Heart left ventricle (tissue), 16 donors: ENCODE results near the gene CNDP1. TPM values are rescaled to one million over a fixed set of nuclear protein-coding genes. Genes with fewer than 3 reads are reported as not detected.
A peak's percentile ranks its signal among the peaks of the same experiment; 100 is the strongest.

Source experiments
- ATAC-seq, 4 donors: fragments of 200-7000 bp; cut with Tn5 transposase; one replicate each; pipeline ENCODE4 v1.9.1; 2020 to 2022; ENCODE audit warnings: moderate library complexity in 4 of 4, mild to moderate bottlenecking in 3 of 4, moderate number of reproducible peaks in 1 of 4
- DNase-seq, 5 donors: peaks; one replicate each; pipeline ENCODE4 v3.0.0-alpha.2; 2020
- H3K27ac ChIP-seq, 12 donors: fragments of 200-600 bp; sonication (generic) in 4 of 12; one replicate each; pipeline versions ENCODE4 v1.5.0 to v1.8.0; 2016 to 2022; ENCODE audit warnings: mild to moderate bottlenecking in 2 of 12
- H3K27me3 ChIP-seq, 9 donors: fragments of 200-600 bp; sonication (generic) in 2 of 9; one replicate each; pipeline versions ENCODE4 v1.5.1 to v1.8.0; 2016 to 2022; ENCODE audit warnings: mild to moderate bottlenecking in 3 of 9
- H3K36me3 ChIP-seq, 9 donors: fragments of 200-600 bp; sonication (generic) in 2 of 9; one replicate each; pipeline versions ENCODE4 v1.5.0 to v1.8.0; 2018 to 2022; ENCODE audit warnings: mild to moderate bottlenecking in 2 of 9
- H3K4me1 ChIP-seq, 12 donors: fragments of 200-600 bp; sonication (generic) in 4 of 12; one replicate each; pipeline versions ENCODE4 v1.5.0 to v1.8.0; 2016 to 2022; ENCODE audit warnings: mild to moderate bottlenecking in 3 of 12
- H3K4me3 ChIP-seq, 12 donors: fragments of 200-600 bp; sonication (generic) in 4 of 12; one replicate each; pipeline versions ENCODE4 v1.5.0 to v1.8.0; 2017 to 2022; ENCODE audit warnings: mild to moderate bottlenecking in 9 of 12, moderate library complexity in 4 of 12
- H3K9me3 ChIP-seq, 12 donors: fragments of 200-600 bp; sonication (generic) in 4 of 12; one replicate each; pipeline versions ENCODE4 v1.5.0 to v1.8.0; 2016 to 2022; ENCODE audit warnings: mild to moderate bottlenecking in 1 of 12
- POLR2A ChIP-seq, 2 donors: fragments of 450-650 bp; IDR thresholded peaks; one replicate each; pipeline ENCODE4 v1.6.1; 2017; ENCODE audit warnings: antibody characterized with exemption in 2 of 2, mild to moderate bottlenecking in 2 of 2, moderate library complexity in 2 of 2
- WGBS, 4 donors: extraction: QIAGEN DNeasy Blood & Tissue Kit in 2 of 4; methylation state at CpG; one replicate each; pipeline versions ENCODE4 v1.1.5 to v1.1.7; 2013 to 2018; 5-methylcytosine and 5-hydroxymethylcytosine counted together
- intact Hi-C, 10 donors: fragments of 100-400 bp; cut with DNase I; formaldehyde crosslinking; loops; one replicate each; pipeline versions ENCODE4 v1.11.1 to v1.14.2; 2022
- polyA plus RNA-seq, 2 donors: library from polyadenylated mRNA; stranded (reverse); fragments of 200-250 nt; gene quantifications; one replicate each; pipeline ENCODE4 v1.2.3, GENCODE V29; 2013
- total RNA-seq, 9 donors: library from RNA; depleted of rRNA in 2 of 9; stranded (reverse); fragments of >200 nt in 2 of 9; fragmentation: NEBNext Ultra II Directional in 3 of 9; extraction: Animal tissue kit (Norgen Biotek cat#: 25700) in 3 of 9; gene quantifications; one replicate each; pipeline versions ENCODE4 v1.1.0 to v1.2.4, GENCODE V29; 2016 to 2023
- TF ChIP-seq, protein P1 (sequence below), 12 donors: fragments of 200-600 bp; sonication (generic) in 4 of 12; IDR thresholded peaks; one replicate each; pipeline versions ENCODE4 v1.5.0 to v1.8.0; 2018 to 2022; ENCODE audit warnings: antibody characterized with exemption in 12 of 12, mild to moderate bottlenecking in 5 of 12
- donor health status: ischemic (EF 13 %, LVEDD 7.1; RV severe dilation, severe dysfunction).
- donor health status: healthy with polysubstance abuse.
- donor health status: DM: no; HTN: yes; CAD: no.
- donor health status: DM: no; HTN: no; CAD: no.
- donor health status: ischemic (EF 25% LVEDD 6.9; RV normal size, moderate dysfunction).
- donor health status: ischemic (EF 25% LVEDD 5.7; RV mildly dilated, moderate dysfunction).
- donor health status: healthy.
- donor health status: DM: yes; HTN: yes; CAD: no.
- donor health status: ischemic (EF 35%, LVEDD 5.7; RV mildly dilated, moderate dysfunction).
- donor health status: nonischemic (EF 11% LVEDD 7.7; RV severe dilation, severe dysfunction).
- donor health status: DM: yes; HTN: yes; CAD: no.
- donor health status: PGD.
- donor health status: ischemic (EF 29% LVEDD 5.4; RV normal size, mild dysfunction).
- donor health status: nonischemic (EF 23%, LVEDD 6.1; RV moderate dilation, normal function).

CNDP1 gene
- total and polyA plus RNA-seq, 11 donors, result 0.03 TPM; not detected in 10

DNA sequence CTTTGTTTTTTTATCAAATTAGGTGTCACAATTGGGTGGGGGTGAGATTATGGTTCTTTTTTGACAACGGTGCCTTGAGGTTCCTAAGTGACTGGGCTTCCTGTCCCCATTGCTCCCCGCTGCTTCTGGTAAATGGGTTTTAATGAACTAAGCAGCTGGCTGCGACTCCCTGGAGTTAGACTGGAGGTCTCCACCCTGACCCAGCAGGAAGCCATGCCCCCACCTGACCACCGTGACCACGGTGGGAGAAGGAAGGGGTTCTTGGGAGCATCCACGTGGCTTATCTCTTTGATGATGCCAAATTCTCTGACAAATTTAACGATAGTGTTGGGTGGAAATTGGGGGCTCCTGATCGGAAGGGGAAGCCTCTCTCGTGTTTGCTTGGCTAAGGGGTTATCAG, 25.9 kb upstream of the CNDP1 start:
- H3K4me1 ChIP-seq, result peaks cover 0 to 13% (median 0%) of the 10 kb centered on the region in 12 donors
- intact Hi-C loops, result no loop called here
- TF ChIP-seq POLR2A (IDR thresholded peaks at IDR 0.05), result no peak
- TF ChIP-seq, protein P1, sequence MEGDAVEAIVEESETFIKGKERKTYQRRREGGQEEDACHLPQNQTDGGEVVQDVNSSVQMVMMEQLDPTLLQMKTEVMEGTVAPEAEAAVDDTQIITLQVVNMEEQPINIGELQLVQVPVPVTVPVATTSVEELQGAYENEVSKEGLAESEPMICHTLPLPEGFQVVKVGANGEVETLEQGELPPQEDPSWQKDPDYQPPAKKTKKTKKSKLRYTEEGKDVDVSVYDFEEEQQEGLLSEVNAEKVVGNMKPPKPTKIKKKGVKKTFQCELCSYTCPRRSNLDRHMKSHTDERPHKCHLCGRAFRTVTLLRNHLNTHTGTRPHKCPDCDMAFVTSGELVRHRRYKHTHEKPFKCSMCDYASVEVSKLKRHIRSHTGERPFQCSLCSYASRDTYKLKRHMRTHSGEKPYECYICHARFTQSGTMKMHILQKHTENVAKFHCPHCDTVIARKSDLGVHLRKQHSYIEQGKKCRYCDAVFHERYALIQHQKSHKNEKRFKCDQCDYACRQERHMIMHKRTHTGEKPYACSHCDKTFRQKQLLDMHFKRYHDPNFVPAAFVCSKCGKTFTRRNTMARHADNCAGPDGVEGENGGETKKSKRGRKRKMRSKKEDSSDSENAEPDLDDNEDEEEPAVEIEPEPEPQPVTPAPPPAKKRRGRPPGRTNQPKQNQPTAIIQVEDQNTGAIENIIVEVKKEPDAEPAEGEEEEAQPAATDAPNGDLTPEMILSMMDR (IDR thresholded peaks at IDR 0.05), result no peak
- WGBS, 4 donors, result 59 to 68% (median 65%) methylated on average over 9 of the region's 9 CpGs
- no peak overlapping the region for H3K4me3 ChIP-seq
- no peaks in the 10 kb centered on the region for H3K27me3 ChIP-seq
- ATAC-seq, result no peak
- H3K36me3 ChIP-seq, result peaks cover 0 to 100% (median 97%) of the 10 kb centered on the region in 9 donors
- no peak for DNase-seq
- H3K9me3 ChIP-seq, result no peaks in the 10 kb centered on the region
- H3K27ac ChIP-seq, result no peak overlapping the region

DNA sequence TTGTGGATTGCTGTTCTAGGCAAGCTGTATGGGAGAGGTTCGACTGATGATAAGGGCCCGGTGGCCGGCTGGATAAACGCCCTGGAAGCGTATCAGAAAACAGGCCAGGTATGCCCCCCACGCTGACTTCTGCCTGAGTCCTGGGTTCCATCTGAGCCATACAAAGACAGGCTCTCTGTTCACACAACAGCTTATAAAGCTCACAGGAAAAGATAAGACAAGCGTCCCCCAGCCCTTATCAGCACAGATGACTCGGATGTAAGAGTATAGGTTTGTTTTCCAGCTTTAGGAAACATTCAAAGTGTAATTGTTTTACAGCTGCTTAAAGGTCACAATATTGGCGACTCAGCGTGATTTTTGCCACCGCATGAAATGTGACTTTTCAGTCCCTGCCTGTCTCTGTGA, 25.5 kb upstream of the CNDP1 start:
- Histone ChIP-seq H3K36me3 (peaks cover 0 to 100% (median 97%) of the 10 kb centered on the region in 9 donors), H3K9me3 (no peaks in the 10 kb centered on the region), H3K4me1 (peaks cover 0 to 13% (median 0%) of the 10 kb centered on the region in 12 donors), H3K27me3 (no peaks in the 10 kb centered on the region), H3K4me3 (no peak overlapping the region), H3K27ac (no peak overlapping the region)
- intact Hi-C loops, result no loop called here
- WGBS, 4 donors, result 58 to 79% (median 69%) methylated on average over 11 of the region's 11 CpGs
- TF ChIP-seq, protein P1 (IDR thresholded peaks at IDR 0.05), result no peak
- no peak for TF ChIP-seq POLR2A (IDR thresholded peaks at IDR 0.05)
- DNase-seq, result no peak
- no peak for ATAC-seq

GRCh38 chr18:74509856-74510769, 24.2 kb upstream of the CNDP1 start:
- Histone ChIP-seq H3K27me3 (no peaks in the 10 kb centered on the region), H3K4me3 (no peak overlapping the region), H3K27ac (no peak overlapping the region), H3K36me3 (peaks cover 3 to 100% (median 94%) of the 10 kb centered on the region in 9 donors), H3K9me3 (no peaks in the 10 kb centered on the region), H3K4me1 (peaks cover 0 to 13% (median 0%) of the 10 kb centered on the region in 12 donors)
- WGBS, 4 donors, result 83 to 93% (median 89%) methylated on average over 17 to 29 of the region's 29 CpGs
- ATAC-seq (peak in 1 of 4 donors; percentile 12), DNase-seq (no peak)
- TF ChIP-seq, protein P1 (IDR thresholded peaks at IDR 0.05), result no peak
- TF ChIP-seq POLR2A (IDR thresholded peaks at IDR 0.05), result no peak
- intact Hi-C loops, result no loop called here

DNA sequence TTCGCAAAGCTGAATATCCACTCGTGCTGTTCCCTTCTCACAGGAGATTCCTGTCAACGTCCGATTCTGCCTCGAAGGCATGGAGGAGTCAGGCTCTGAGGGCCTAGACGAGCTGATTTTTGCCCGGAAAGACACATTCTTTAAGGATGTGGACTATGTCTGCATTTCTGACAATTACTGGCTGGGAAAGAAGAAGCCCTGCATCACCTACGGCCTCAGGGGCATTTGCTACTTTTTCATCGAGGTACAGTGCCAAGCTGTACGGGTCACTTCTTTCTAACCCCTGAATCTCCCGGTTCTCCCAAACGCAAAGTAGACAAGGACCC, 23.6 kb upstream of the CNDP1 start:
- ATAC-seq (no peak), DNase-seq (no peak)
- WGBS, 4 donors, result 87 to 92% (median 91%) methylated on average over 12 of the region's 12 CpGs
- Histone ChIP-seq H3K27ac (no peak overlapping the region), H3K36me3 (peaks cover 3 to 100% (median 94%) of the 10 kb centered on the region in 9 donors), H3K4me1 (peaks cover 0 to 13% (median 0%) of the 10 kb centered on the region in 12 donors), H3K9me3 (no peaks in the 10 kb centered on the region), H3K4me3 (no peak overlapping the region), H3K27me3 (no peaks in the 10 kb centered on the region)
- TF ChIP-seq, protein P1 (IDR thresholded peaks at IDR 0.05), result no peak
- TF ChIP-seq POLR2A (IDR thresholded peaks at IDR 0.05), result no peak
- intact Hi-C loops, result no loop called here
